IPS-20b (cell line): ENCODE data around the gene CCDC17.

Experiments
- H3K27ac ChIP-seq: one replicate; pipeline ENCODE4 v1.5.1; 2013; ENCODE audit warnings: low read length
- H3K27me3 ChIP-seq: 2 replicates; pipeline ENCODE4 v1.6.1; 2013; ENCODE audit warnings: mild to moderate bottlenecking, low read length, inconsistent platforms; ENCODE audit not compliant: insufficient read depth
- H3K36me3 ChIP-seq: 2 replicates; pipeline ENCODE4 v1.6.1; 2013; ENCODE audit warnings: low read depth, mild to moderate bottlenecking, inconsistent platforms, low read length, moderate library complexity; ENCODE audit not compliant: insufficient read depth
- H3K4me1 ChIP-seq: 2 replicates; pipeline ENCODE4 v1.6.1; 2013; ENCODE audit warnings: mild to moderate bottlenecking, control low read depth, inconsistent platforms, low read length, moderate library complexity; ENCODE audit not compliant: insufficient read depth
- H3K4me3 ChIP-seq: 2 replicates; pipeline ENCODE4 v1.5.1; 2013; ENCODE audit warnings: mild to moderate bottlenecking, low read length, inconsistent platforms
- H3K9ac ChIP-seq: 2 replicates; pipeline ENCODE4 v1.6.1; 2013; ENCODE audit warnings: low read depth, mild to moderate bottlenecking, inconsistent platforms, low read length, moderate library complexity
- H3K9me3 ChIP-seq: 2 replicates; pipeline ENCODE4 v1.6.1; 2013; ENCODE audit warnings: mild to moderate bottlenecking, low read depth, low read length, inconsistent platforms; ENCODE audit not compliant: insufficient read depth

Gene CCDC17

GRCh38 chr1:45594412-45594811 lies 29.4 kb downstream of the CCDC17 start:
- Histone ChIP-seq H3K27me3 (no peaks in the 10 kb centered on the region), H3K9me3 (no peaks in the 10 kb centered on the region), H3K4me3 (no peak overlapping the region), H3K9ac (no peak overlapping the region), H3K4me1 (no peaks in the 10 kb centered on the region), H3K27ac (no peak overlapping the region), H3K36me3 (peaks cover 98% of the 10 kb centered on the region)

GRCh38 chr1:45589861-45590260 lies 34.0 kb downstream of the CCDC17 start:
- Histone ChIP-seq H3K9ac (no peak overlapping the region), H3K9me3 (no peaks in the 10 kb centered on the region), H3K27me3 (no peaks in the 10 kb centered on the region), H3K27ac (no peak overlapping the region), H3K4me3 (no peak overlapping the region), H3K4me1 (peaks cover 6% of the 10 kb centered on the region; the same call in 1 of the 2 replicates), H3K36me3 (peaks cover 91% of the 10 kb centered on the region)

- no peak overlapping the region for H3K27ac ChIP-seq
- H3K27me3 ChIP-seq: no peaks in the 10 kb centered on the region
- peaks cover 6% of the 10 kb centered on the region; the same call in 1 of the 2 replicates for H3K4me1 ChIP-seq
- H3K9me3 ChIP-seq: no peaks in the 10 kb centered on the region
- peak overlapping the region; percentile 2; the same call in 1 of the 2 replicates for H3K9ac ChIP-seq
- peak overlapping the region; percentile 90 for H3K4me3 ChIP-seq
- H3K36me3 ChIP-seq: peaks cover 66% of the 10 kb centered on the region
Observed at GRCh38 chr1:45586769-45587168, 37.1 kb downstream of the CCDC17 start.

- Histone ChIP-seq H3K27ac (no peak overlapping the region), H3K27me3 (no peaks in the 10 kb centered on the region), H3K36me3 (peaks cover 54% of the 10 kb centered on the region), H3K4me3 (peak overlapping the region; percentile 90), H3K9me3 (no peaks in the 10 kb centered on the region), H3K4me1 (peaks cover 6% of the 10 kb centered on the region; the same call in 1 of the 2 replicates), H3K9ac (peak overlapping the region; percentile 97)
Observed at GRCh38 chr1:45585496-45586075, 38.3 kb downstream of the CCDC17 start.

- Histone ChIP-seq H3K4me1 (peaks cover 6% of the 10 kb centered on the region; the same call in 1 of the 2 replicates), H3K27ac (peak overlapping the region; percentile 73)
Observed at GRCh38 chr1:45585110-45585426, 38.8 kb downstream of the CCDC17 start.

GRCh38 chr1:45584351-45585109 lies 39.3 kb downstream of the CCDC17 start:
- Histone ChIP-seq H3K36me3 (peaks cover 44% of the 10 kb centered on the region), H3K9me3 (no peaks in the 10 kb centered on the region)

More at GRCh38 chr1:45585110-45585426, 38.8 kb downstream of the CCDC17 start:
- H3K27me3 ChIP-seq: no peaks in the 10 kb centered on the region
- peak overlapping the region; percentile 97 for H3K9ac ChIP-seq
- H3K9me3 ChIP-seq: no peaks in the 10 kb centered on the region
- H3K4me3 ChIP-seq: peak overlapping the region; percentile 90
- peaks cover 50% of the 10 kb centered on the region for H3K36me3 ChIP-seq

GRCh38 chr1:45583666-45584350 lies 40.0 kb downstream of the CCDC17 start, which contains the start of gene NASP:
TSS of gene NASP (plus strand) at chr1:45584041. CDS start at chr1:45584147, 106 bp downstream.
- Histone ChIP-seq H3K4me3 (peak within 1 kb of the TSS; percentile 90), H3K4me1 (peaks cover 6% of the 10 kb centered on the region; the same call in 1 of the 2 replicates), H3K27ac (peak within 1 kb of the TSS; percentile 89), H3K27me3 (no peaks in the 10 kb centered on the region), H3K36me3 (peaks cover 37% of the 10 kb centered on the region), H3K9me3 (no peaks in the 10 kb centered on the region), H3K9ac (peak within 1 kb of the TSS; percentile 97)

More at GRCh38 chr1:45584351-45585109, 39.3 kb downstream of the CCDC17 start:
- peak overlapping the region; percentile 90 for H3K4me3 ChIP-seq
- H3K9ac ChIP-seq: peak overlapping the region; percentile 97
- no peaks in the 10 kb centered on the region for H3K27me3 ChIP-seq
- H3K4me1 ChIP-seq: peaks cover 6% of the 10 kb centered on the region; the same call in 1 of the 2 replicates
- peak overlapping the region; percentile 89 for H3K27ac ChIP-seq

- peak overlapping the region; percentile 97; the same call in 1 of the 2 replicates for H3K9ac ChIP-seq
- peak overlapping the region; percentile 31 for H3K27ac ChIP-seq
- H3K9me3 ChIP-seq: no peaks in the 10 kb centered on the region
- peak overlapping the region; percentile 90 for H3K4me3 ChIP-seq
- H3K36me3 ChIP-seq: peaks cover 32% of the 10 kb centered on the region
- H3K4me1 ChIP-seq: peaks cover 6% of the 10 kb centered on the region; the same call in 1 of the 2 replicates
- no peaks in the 10 kb centered on the region for H3K27me3 ChIP-seq
Observed at GRCh38 chr1:45583264-45583665, 40.6 kb downstream of the CCDC17 start.

GRCh38 chr1:45574105-45574626 lies 49.7 kb downstream of the CCDC17 start:
- H3K4me1 ChIP-seq: peaks cover 16% of the 10 kb centered on the region; the same call in 1 of the 2 replicates
- no peaks in the 10 kb centered on the region for H3K9me3 ChIP-seq
- H3K27me3 ChIP-seq: no peaks in the 10 kb centered on the region
- no peak overlapping the region for H3K9ac ChIP-seq
- no peak overlapping the region for H3K4me3 ChIP-seq
- H3K36me3 ChIP-seq: peaks cover 18% of the 10 kb centered on the region
- H3K27ac ChIP-seq: no peak overlapping the region

GRCh38 chr1:45573231-45573804 lies 50.5 kb downstream of the CCDC17 start:
- Histone ChIP-seq H3K4me3 (no peak overlapping the region), H3K36me3 (peaks cover 26% of the 10 kb centered on the region), H3K4me1 (peaks cover 16% of the 10 kb centered on the region; the same call in 1 of the 2 replicates), H3K27me3 (no peaks in the 10 kb centered on the region), H3K9me3 (no peaks in the 10 kb centered on the region), H3K9ac (peak overlapping the region; percentile 50; the same call in 1 of the 2 replicates), H3K27ac (peak overlapping the region; percentile 53)

- peaks cover 52% of the 10 kb centered on the region for H3K36me3 ChIP-seq
- H3K27me3 ChIP-seq: no peaks in the 10 kb centered on the region
- no peak overlapping the region for H3K9ac ChIP-seq
- peaks cover 16% of the 10 kb centered on the region; the same call in 1 of the 2 replicates for H3K4me1 ChIP-seq
- H3K9me3 ChIP-seq: no peaks in the 10 kb centered on the region
- H3K27ac ChIP-seq: no peak overlapping the region
- no peak overlapping the region for H3K4me3 ChIP-seq
Observed at GRCh38 chr1:45570631-45571030, 53.2 kb downstream of the CCDC17 start.
